SU-DHL-6 (cell line): ENCODE data around the gene HHATL.

ENCODE experiments used
- H2AFZ ChIP-seq: fragments of 200-600 bp; sonication (generic); 2 replicates; pipeline ENCODE4 v1.6.1; 2014; ENCODE audit warnings: low read depth, mild to moderate bottlenecking, moderate library complexity, mixed read lengths, antibody characterized with exemption, low read length; ENCODE audit not compliant: severe bottlenecking
- H3F3A ChIP-seq: fragments of 200-600 bp; shearing (Covaris generic); 2 replicates; pipeline ENCODE4 v1.6.0; 2016; ENCODE audit warnings: antibody characterized with exemption, mild to moderate bottlenecking; ENCODE audit not compliant: insufficient read depth
- H3K27ac ChIP-seq: fragments of 200-600 bp; sonication (generic); 2 replicates; pipeline ENCODE4 v1.5.1; 2016; ENCODE audit warnings: low read depth, mild to moderate bottlenecking, low read length, moderate library complexity, mixed read lengths
- H3K27me3 ChIP-seq: fragments of 200-600 bp; sonication (generic), shearing (Covaris generic); 2 replicates; pipeline ENCODE4 v1.6.0; 2014; ENCODE audit warnings: mild to moderate bottlenecking, low read length
- H3K36me3 ChIP-seq: fragments of 200-600 bp; sonication (generic); 2 replicates; pipeline ENCODE4 v1.6.1; 2014; ENCODE audit warnings: mild to moderate bottlenecking, low read length, mixed read lengths
- H3K4me2 ChIP-seq: fragments of 300-600, 200-600 bp; shearing (Covaris generic), sonication (generic); 2 replicates; pipeline ENCODE4 v1.6.0; 2014; ENCODE audit warnings: low read length, low read depth, mild to moderate bottlenecking; ENCODE audit not compliant: poor library complexity, severe bottlenecking
- H3K4me3 ChIP-seq: fragments of 200-600 bp; sonication (generic); 2 replicates; pipeline ENCODE4 v1.5.1; 2014; ENCODE audit warnings: antibody characterized with exemption, low read length, mild to moderate bottlenecking, mixed read lengths; ENCODE audit not compliant: insufficient read depth, poor library complexity, severe bottlenecking
- H3K79me2 ChIP-seq: fragments of 200-600 bp; sonication (generic); 2 replicates; pipeline ENCODE4 v1.6.1; 2014; ENCODE audit warnings: mild to moderate bottlenecking, low read length, moderate library complexity; ENCODE audit not compliant: insufficient read depth
- H3K9ac ChIP-seq: fragments of 200-600 bp; sonication (generic); 2 replicates; pipeline ENCODE4 v1.7.0; 2014; ENCODE audit warnings: mild to moderate bottlenecking, low read length
- H3K9me2 ChIP-seq: fragments of 200-600 bp; sonication (generic); replicated peaks from 2 replicates; pipeline ENCODE4 v1.6.1; 2014; ENCODE audit warnings: low read length; ENCODE audit not compliant: insufficient read depth
- H3K9me3 ChIP-seq: fragments of 200-600 bp; sonication (generic); 2 replicates; pipeline ENCODE4 v1.6.1; 2014; ENCODE audit warnings: low read length, mixed read lengths; ENCODE audit not compliant: insufficient read depth
- H4K20me1 ChIP-seq: fragments of 200-600 bp; sonication (generic); 2 replicates; pipeline ENCODE4 v1.6.1; 2014; ENCODE audit warnings: low read depth, mild to moderate bottlenecking, antibody characterized with exemption, low read length, moderate library complexity, mixed read lengths
- EZH2phosphoT487 ChIP-seq: fragments of 200-600 bp; sonication (generic), shearing (Covaris generic); conservative IDR thresholded peaks from 2 replicates; pipeline ENCODE4 v1.6.1; 2018; ENCODE audit warnings: mild to moderate bottlenecking, antibody characterized with exemption, low read length, moderate library complexity, mixed read lengths
- TF ChIP-seq, protein P1 (sequence below): fragments of 200-600 bp; sonication (generic); IDR thresholded peaks from one replicate; pipeline ENCODE4 v1.5.1; 2017; ENCODE audit warnings: antibody characterized with exemption, mild to moderate bottlenecking, low read length, moderate library complexity; ENCODE audit not compliant: insufficient read depth, poor library complexity, severe bottlenecking

HHATL gene

DNA sequence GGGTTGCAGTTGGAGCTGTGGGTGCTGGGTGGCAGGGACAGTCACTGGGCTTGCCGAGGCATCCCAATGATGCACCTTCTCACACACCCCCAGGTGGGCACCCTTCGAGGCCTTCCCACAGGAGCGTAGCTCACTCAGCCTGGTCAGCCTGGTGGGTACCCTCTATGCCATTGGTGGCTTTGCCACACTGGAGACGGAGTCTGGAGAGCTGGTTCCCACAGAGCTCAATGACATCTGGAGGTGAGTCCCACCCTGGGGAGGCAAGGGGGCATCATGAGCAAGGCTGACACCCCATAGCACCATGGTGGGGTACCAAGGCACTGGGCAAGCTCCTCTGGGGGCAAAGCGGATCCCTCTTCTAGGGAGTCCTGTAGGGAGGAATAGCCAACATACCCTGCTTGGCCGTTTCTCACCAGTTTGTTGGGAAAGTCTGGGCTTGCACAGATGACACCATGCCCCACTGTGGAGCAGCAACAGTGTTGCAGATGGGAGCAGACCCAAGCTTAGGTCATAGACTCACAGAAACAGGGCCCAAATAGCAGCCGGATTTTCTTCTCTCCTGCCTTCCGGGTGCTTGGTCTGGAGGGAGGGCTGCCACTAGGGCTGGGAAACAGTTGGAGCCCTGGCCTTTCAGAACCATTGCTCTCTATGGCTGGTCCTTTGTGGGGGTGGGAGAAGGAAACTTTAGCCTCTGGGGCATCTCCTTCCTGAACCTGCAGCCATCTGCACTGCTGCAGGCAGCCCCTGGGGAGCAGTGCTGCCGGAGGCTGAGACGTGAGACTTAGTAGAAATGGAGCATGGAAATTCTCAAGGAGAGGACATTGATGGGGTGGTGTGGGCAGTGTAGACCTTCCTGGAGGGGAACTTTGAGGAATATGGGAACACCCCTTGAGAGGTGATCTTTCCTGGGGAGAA, 11.6 kb downstream of the HHATL start:
- TF ChIP-seq EZH2phosphoT487 = no peak
- TF ChIP-seq, protein P1, sequence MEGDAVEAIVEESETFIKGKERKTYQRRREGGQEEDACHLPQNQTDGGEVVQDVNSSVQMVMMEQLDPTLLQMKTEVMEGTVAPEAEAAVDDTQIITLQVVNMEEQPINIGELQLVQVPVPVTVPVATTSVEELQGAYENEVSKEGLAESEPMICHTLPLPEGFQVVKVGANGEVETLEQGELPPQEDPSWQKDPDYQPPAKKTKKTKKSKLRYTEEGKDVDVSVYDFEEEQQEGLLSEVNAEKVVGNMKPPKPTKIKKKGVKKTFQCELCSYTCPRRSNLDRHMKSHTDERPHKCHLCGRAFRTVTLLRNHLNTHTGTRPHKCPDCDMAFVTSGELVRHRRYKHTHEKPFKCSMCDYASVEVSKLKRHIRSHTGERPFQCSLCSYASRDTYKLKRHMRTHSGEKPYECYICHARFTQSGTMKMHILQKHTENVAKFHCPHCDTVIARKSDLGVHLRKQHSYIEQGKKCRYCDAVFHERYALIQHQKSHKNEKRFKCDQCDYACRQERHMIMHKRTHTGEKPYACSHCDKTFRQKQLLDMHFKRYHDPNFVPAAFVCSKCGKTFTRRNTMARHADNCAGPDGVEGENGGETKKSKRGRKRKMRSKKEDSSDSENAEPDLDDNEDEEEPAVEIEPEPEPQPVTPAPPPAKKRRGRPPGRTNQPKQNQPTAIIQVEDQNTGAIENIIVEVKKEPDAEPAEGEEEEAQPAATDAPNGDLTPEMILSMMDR = no peak
- H3K27ac ChIP-seq = no peak overlapping the region

DNA sequence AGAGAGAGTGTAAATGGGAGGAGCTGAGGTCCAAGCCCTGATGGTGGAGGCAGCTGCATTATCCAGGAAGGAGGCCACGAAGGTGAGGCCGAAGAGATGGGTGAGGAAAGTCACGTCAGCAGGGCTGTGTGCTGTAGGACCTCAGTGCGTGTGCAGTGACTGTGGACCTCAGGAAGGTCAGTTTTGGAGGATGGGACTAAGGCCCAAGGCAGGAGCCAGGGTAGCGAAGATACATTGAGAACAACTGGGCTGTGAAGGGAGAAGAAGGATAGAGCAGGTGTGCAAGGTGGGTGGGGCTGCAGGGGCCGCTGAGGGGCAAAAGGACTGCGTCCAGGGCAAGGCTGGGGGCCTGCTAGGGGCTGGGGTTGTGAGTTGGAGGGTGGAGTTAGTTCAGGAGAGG, 12.4 kb downstream of the HHATL start:
- H3K79me2 ChIP-seq = no peaks in the 10 kb centered on the region
- H4K20me1 ChIP-seq = no peaks in the 10 kb centered on the region
- H2AFZ ChIP-seq = no peak overlapping the region
- H3K9me2 ChIP-seq = no peaks in the 10 kb centered on the region
- TF ChIP-seq, protein P1 = no peak
- TF ChIP-seq EZH2phosphoT487 = no peak
- no peak overlapping the region for H3K4me3 ChIP-seq
- H3K4me2 ChIP-seq = no peak overlapping the region
- no peak overlapping the region for H3K9ac ChIP-seq
- H3K27ac ChIP-seq = no peak overlapping the region
- no peaks in the 10 kb centered on the region for H3F3A ChIP-seq
- H3K9me3 ChIP-seq = no peaks in the 10 kb centered on the region
- H3K27me3 ChIP-seq = no peaks in the 10 kb centered on the region
- H3K36me3 ChIP-seq = no peaks in the 10 kb centered on the region

More for the DNA sequence above, 11.6 kb downstream of the HHATL start:
- H3K27me3 ChIP-seq = no peaks in the 10 kb centered on the region
- H3K9me3 ChIP-seq = no peaks in the 10 kb centered on the region
- no peaks in the 10 kb centered on the region for H3F3A ChIP-seq
- no peak overlapping the region for H3K9ac ChIP-seq
- no peaks in the 10 kb centered on the region for H3K79me2 ChIP-seq
- no peaks in the 10 kb centered on the region for H4K20me1 ChIP-seq
- no peak overlapping the region for H2AFZ ChIP-seq
- no peak overlapping the region for H3K4me3 ChIP-seq
- no peak overlapping the region for H3K4me2 ChIP-seq
- no peaks in the 10 kb centered on the region for H3K36me3 ChIP-seq
- H3K9me2 ChIP-seq = no peaks in the 10 kb centered on the region

DNA sequence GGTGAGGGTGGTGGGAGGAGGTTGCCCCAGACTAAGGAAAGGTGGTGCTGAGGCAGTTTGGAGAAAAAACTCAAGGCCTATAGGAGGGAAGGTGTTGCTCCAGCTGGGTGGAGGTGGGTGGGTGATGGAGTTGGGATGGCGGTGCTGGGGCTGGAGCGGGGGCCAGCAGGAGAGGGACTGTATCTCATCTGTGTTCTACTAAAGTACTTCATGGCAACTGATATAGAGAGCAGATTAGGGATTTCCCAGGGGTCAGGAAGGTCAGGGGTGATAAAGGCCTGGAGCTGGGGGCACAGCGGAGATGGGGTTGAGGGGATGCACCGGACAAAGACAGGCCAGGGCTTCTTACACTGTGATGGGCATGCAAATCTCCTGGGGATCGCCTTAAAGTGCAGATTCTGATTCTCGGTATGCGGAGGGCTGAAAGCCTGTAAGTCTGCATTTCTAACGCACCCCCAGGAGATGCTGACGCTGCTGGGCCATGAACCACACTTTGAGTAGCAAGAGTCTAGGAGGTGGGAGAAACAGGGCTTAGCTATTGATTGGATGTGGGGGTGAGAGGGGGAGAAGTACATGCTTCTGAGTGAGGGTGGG, 13.1 kb downstream of the HHATL start:
- no peak overlapping the region for H3K27ac ChIP-seq
- no peaks in the 10 kb centered on the region for H3F3A ChIP-seq
- H3K9me3 ChIP-seq = no peaks in the 10 kb centered on the region
- no peak for TF ChIP-seq EZH2phosphoT487
- TF ChIP-seq, protein P1 = no peak
- no peaks in the 10 kb centered on the region for H3K27me3 ChIP-seq
- H2AFZ ChIP-seq = no peak overlapping the region
- H3K9ac ChIP-seq = no peak overlapping the region
- no peaks in the 10 kb centered on the region for H3K9me2 ChIP-seq
- no peak overlapping the region for H3K4me2 ChIP-seq
- no peak overlapping the region for H3K4me3 ChIP-seq
- no peaks in the 10 kb centered on the region for H3K79me2 ChIP-seq
- H4K20me1 ChIP-seq = no peaks in the 10 kb centered on the region
- H3K36me3 ChIP-seq = no peaks in the 10 kb centered on the region
